HG02943 (cell line): ENCODE measurements around the gene INO80B.

Experiments used
- ATAC-seq: cut with Tn5 transposase; IDR thresholded peaks from one replicate; pipeline ENCODE4 v1.9.1; 2021; ENCODE audit warnings: mild to moderate bottlenecking, low read depth, moderate library complexity; ENCODE audit not compliant: unreplicated experiment

INO80B gene

DNA sequence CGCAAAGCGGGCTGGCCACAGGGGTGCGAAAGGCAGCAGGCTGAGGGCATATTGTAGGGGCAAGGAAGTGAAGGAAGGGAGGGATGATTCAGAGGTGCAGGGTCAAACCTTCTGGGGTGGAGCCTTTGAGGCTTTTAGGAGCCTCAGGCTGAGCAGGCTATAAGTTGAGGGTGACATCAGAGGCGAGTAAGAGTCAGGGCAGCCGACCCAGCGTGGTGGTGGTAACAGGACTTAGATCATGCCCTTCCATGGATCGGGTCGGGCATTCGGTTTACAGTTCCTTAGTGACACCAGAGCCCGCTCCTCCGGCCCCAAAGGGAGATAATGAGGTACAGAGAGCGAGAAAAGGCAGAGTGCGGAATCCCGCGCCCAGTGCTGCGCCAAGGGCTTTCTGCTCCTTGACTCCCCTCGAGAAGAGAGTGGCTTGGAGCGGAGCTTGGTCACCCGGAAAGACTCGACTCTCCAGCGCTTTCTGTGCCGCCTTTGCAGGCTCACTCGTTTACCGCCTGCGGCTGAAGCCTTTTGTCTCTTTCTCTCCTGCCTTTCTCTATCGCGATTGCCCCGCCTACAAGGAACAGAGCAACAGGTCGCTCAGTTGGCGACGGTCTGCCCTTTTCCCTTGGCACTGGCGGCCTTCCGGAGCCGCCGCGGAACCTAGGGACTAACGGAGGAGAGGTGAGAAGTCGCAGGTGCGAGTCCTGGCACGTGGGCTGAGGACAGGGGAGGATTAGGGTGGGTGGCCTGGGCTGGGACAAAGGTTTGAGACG lies 43.8 kb downstream of the INO80B start:
- no peak for ATAC-seq

- no peak for ATAC-seq
Observed at GRCh38 chr2:74499267-74499939, 44.5 kb downstream of the INO80B start, which contains the start of gene LBX2. TSS of gene LBX2 (minus strand) at chr2:74499603. CDS start at chr2:74499537, 66 bp downstream.

DNA sequence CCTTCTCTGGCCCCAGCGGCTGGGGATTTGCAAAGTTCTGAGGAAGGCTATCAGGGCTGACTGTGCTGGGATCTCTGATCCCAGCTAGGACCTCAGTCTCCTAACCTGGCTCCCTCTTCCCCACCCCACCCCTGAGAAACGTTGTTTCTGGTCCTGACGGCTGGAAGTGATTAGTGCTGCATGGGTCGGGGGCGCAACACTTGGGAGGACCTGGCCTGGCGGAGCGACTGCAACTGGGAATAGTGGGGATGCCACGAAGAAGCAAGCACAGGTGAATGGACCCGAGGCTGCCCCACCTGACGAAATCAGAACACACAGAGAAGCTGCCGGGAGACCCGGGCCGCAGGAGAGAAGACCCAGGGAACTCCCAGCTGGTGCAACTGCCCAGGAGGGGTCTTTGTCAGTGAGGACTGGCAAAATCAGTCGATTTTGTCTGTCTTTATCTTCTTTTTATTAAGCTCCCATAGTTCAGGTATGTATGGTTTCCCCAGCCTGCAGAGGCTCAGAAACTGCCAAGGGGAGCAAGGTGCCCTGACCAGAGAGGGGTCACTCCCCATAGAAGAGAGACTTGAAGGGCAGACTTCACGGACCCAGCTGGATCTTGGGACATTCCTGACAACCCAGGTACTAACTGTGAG lies 45.2 kb downstream of the INO80B start:
- ATAC-seq: no peak

- ATAC-seq: no peak
Observed at GRCh38 chr2:74500578-74500946, 45.7 kb downstream of the INO80B start.

GRCh38 chr2:74501335-74502071 lies 46.6 kb downstream of the INO80B start:
- no peak for ATAC-seq

- no peak for ATAC-seq
Observed at GRCh38 chr2:74502147-74502719, 47.3 kb downstream of the INO80B start.

DNA sequence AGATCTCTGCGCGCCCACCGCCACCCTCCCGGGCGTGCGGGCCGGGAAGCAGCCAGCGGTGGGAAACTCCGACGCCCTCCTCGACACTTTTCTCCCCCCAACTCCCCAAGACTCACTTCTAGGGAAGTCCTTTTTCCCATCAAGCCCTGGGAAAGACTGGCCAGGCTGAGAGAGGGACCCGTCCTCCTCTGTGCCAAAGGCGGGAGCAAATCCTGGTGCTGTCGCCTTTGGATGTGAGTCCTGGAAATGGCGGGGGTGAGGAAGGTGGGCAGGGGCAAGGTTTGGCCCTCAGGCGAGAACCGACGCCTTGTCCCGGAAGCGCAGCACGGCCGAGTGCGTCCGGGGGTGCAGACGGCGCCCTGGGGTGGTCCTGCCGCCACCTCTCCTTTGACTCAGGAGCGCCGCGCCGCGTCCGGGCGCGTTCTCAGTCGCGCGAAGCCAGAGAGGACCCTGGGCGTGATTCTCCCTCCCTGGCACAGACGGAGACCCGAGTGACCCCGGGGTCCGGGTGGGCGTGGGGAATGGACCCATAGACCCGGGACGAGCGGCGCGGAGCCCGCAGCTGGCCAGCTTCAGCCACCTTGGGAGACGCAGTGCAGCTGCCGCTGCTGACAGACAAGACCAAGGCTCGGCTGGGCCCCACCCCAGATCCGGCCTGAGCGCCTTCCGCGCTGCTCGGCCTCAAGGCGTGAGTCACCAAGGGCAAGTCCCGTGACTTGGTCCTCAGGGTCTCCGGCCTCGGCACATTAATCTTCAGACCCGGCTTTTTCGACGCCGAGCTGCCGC lies 48.0 kb downstream of the INO80B start:
- no peak for ATAC-seq

DNA sequence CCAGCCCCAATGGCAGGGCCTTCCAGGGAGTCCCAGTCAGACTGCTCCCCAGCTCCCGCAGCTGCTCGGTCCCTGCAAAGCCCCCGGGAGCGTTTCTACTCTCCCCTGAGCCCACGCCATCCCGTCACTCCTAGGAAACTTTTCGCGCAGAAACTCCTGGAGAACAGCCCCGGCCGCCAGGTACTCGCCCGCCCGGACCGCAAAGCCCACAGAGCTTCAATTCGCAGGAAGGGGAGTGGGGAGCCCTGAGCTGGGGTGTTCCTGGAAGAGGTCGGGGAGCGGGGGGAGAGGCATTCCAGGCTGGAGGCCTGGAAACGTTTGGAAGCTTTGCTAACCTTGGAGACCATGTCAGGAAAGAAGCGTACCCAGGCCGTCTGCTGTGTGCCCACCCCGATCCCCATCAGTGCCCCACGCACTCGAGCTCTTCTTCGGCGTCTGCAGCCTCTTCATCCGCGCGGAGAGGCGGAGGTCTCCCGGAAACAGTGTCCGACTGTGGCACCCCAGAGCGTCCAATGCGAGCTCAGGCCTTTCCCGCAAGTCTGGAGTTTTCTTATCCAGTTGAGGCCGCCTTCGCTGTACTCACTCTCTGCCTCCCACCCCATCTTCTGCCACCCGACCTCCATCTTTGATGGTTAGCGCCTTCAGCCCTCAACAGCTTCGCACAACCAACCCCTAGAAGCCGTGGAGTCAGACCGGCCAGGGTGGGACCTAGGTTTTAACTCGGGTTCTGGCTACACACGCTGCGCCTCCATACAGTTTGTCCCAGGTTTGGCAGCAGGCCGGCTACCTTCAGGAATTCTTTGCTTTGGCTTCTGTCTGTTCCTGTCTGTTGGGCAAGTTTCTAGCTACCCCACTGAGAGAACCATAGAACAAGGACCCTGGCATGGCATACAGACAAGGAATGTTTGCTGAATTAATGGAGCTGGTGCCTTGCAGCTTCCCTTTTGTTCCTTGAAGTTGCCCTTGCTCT lies 48.9 kb downstream of the INO80B start:
- no peak for ATAC-seq

DNA sequence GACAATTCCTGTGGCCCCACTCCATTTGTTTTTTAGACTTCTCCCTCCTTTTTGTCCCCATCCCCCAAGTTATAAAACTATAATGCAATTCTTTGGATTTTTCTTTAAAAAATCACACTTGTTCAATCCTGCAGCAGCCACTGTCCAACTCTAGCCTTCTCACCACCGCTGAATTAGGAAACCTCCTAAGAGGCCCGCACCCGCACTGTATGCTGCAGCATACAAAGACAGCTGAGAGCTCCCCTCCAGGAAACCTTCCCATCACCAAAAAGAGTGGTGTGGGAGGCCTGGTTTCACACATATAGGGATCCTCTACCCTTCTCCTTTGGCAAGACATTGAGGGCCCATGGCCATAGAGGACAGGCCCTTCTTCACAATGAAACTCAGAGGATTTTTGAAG lies 49.7 kb downstream of the INO80B start:
- no peak for ATAC-seq

- ATAC-seq: no peak
Observed at GRCh38 chr2:74505448-74506246, 50.8 kb downstream of the INO80B start.

DNA sequence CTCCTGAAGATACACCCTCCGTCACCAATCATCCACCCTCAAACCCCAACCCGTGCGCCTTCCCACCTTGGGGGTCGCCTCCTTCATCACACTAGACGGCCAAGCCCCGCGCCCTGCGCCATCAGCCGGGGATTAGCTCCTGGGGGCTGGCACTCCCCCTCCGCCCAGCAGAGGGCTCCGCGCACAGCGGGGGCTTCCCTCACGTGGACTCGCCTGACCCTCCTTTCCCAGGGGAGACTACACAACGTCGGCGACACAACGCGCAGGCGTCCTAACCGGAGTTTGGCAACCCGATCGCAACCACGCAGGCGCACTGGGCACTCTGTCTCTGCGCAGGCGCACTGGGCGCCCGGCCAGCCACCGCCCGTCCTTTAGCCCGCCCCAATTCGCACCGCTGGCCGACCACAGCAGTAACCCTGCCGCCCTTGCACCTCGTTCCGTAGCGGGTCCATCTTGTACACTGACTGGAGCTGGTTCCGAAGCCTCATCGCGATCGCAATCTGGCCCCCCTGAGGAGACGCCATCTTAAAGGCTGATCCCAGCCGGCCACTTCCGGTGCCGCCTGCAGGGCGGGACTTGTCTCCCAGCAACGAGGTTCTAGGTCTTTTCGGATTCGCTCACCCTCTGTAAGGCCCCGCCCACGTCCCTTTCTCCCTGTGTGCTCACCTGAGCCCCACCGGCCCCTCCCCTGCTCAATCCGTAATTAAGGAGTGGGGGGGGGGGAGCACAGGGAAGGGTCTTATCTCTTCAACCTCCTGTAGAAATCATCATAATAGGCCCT lies 52.4 kb downstream of the INO80B start, which contains the start of gene PCGF1:
Gene PCGF1, minus strand, starts transcription at position 551 of the 781 bp plus-strand sequence. Its CDS starts 27 bp downstream, at position 524.
- ATAC-seq: peak; percentile 86
